ENCODE results near the gene SGK1. TPM values are rescaled to one million over a fixed set of nuclear protein-coding genes. Genes with fewer than 3 reads are reported as not detected.
"Not testable (repeated sequence)": the region's sequence is repeated elsewhere in the genome, so short reads cannot be mapped to it uniquely, and the experiment has no call there.

Gene SGK1
- total RNA-seq, 1 experiment from 2014 or later = 23.2 TPM

GRCh38 chr6:134235937-134236751, 81.8 kb downstream of the SGK1 start:
- Mint-ChIP-seq H3K9me3 (no peaks in the 10 kb centered on the region), H3K27ac (no peak overlapping the region), H3K4me1 (peaks cover 23% of the 10 kb centered on the region), H3K27me3 (ENCODE audit: low read depth) (no peaks in the 10 kb centered on the region), H3K4me3 (no peak overlapping the region), H3K36me3 (0 out of 2 replicates have a peak, but pooled peaks cover 2% of the 10 kb centered on the region)
- TF ChIP-seq PRRX2 (CRISPR knock-in tag; IDR thresholded peaks at IDR 0.05) = no peak
- no peak for TF ChIP-seq ZNF281 (CRISPR knock-in tag; IDR thresholded peaks at IDR 0.05)
- no peak for TF ChIP-seq EMX1 (CRISPR knock-in tag; IDR thresholded peaks at IDR 0.05)
- TF ChIP-seq NR2C2 (CRISPR knock-in tag; IDR thresholded peaks at IDR 0.05) = no peak
- TF ChIP-seq GTF2I (CRISPR knock-in tag; conservative IDR thresholded peaks at IDR 0.05) = no peak
- TF ChIP-seq RORB (CRISPR knock-in tag; IDR thresholded peaks at IDR 0.05) = no peak
- TF ChIP-seq RELA (CRISPR knock-in tag; IDR thresholded peaks at IDR 0.05; ENCODE audit: borderline replicate concordance) = no peak
- TF ChIP-seq ZNF317 (CRISPR knock-in tag; IDR thresholded peaks at IDR 0.05; ENCODE audit: borderline replicate concordance, low read depth) = no peak
- no peak for DNase-seq (ENCODE audit: low spot score)
- POLR2A ChIA-PET = no interaction called here
- no peak for ATAC-seq
- CTCF ChIA-PET = no interaction called here

- ATAC-seq; POLR2A ChIA-PET; H3K36me3 Mint-ChIP-seq; CTCF ChIA-PET; H3K27me3 Mint-ChIP-seq (ENCODE audit: low read depth); H3K9me3 Mint-ChIP-seq; H3K27ac Mint-ChIP-seq; H3K4me3 Mint-ChIP-seq; DNase-seq (ENCODE audit: low spot score): not testable (repeated sequence)
- peaks cover 29% of the 10 kb centered on the region for H3K4me1 Mint-ChIP-seq
- peak; percentile 64; the same call in 1 of the 2 replicates for TF ChIP-seq HMGA2 (CRISPR knock-in tag; IDR thresholded peaks at IDR 0.05)
Observed at GRCh38 chr6:134235334-134235733, 82.6 kb downstream of the SGK1 start.

GRCh38 chr6:134233180-134233955, 84.5 kb downstream of the SGK1 start:
- H3K27ac Mint-ChIP-seq = no peak overlapping the region
- H3K4me3 Mint-ChIP-seq = no peak overlapping the region
- DNase-seq (ENCODE audit: low spot score) (no peak), ATAC-seq (no peak)
- ChIA-PET CTCF (interaction anchor here (0.6 kb wide), 1 partner anchor 646 kb away, joined by 4 read pairs; no protein-coding TSS in a partner anchor), POLR2A (no interaction called here)
- H3K36me3 Mint-ChIP-seq = 0 out of 2 replicates have a peak, but pooled peaks cover 2% of the 10 kb centered on the region
- H3K27me3 Mint-ChIP-seq (ENCODE audit: low read depth) = no peaks in the 10 kb centered on the region
- H3K9me3 Mint-ChIP-seq = no peaks in the 10 kb centered on the region
- no peak for TF ChIP-seq AR (CRISPR knock-in tag; IDR thresholded peaks at IDR 0.05)
- TF ChIP-seq MAX (CRISPR knock-in tag; IDR thresholded peaks at IDR 0.05) = no peak
- no peak for TF ChIP-seq ZNF219 (CRISPR knock-in tag; IDR thresholded peaks at IDR 0.05; ENCODE audit: borderline replicate concordance)
- TF ChIP-seq GTF2I (CRISPR knock-in tag; conservative IDR thresholded peaks at IDR 0.05) = no peak
- TF ChIP-seq ZBTB21 (CRISPR knock-in tag; IDR thresholded peaks at IDR 0.05; ENCODE audit: borderline replicate concordance) = no peak
- TF ChIP-seq ZNF232 (CRISPR knock-in tag; IDR thresholded peaks at IDR 0.05) = no peak
- no peak for TF ChIP-seq CREB1 (CRISPR knock-in tag; IDR thresholded peaks at IDR 0.05)
- peaks cover 43% of the 10 kb centered on the region for H3K4me1 Mint-ChIP-seq
